K562 (cell line): ENCODE data around the gene DIS3L2. TPM values are rescaled to one million over a fixed set of nuclear protein-coding genes. Genes with fewer than 3 reads are reported as not detected.

Experiments
- ATAC-seq: fragments of 200-7000 bp; cut with Tn5 transposase; 3 replicates; pipeline ENCODE4 v1.9.1; 2020; ENCODE audit warnings: moderate library complexity
- BruUV-seq: library from RNA; stranded (reverse); fragments of 400-500 nt; replicated peaks from 2 replicates; lab custom pipeline; 2021; lab: Mats Ljungman, UMichigan
- CTCF ChIA-PET: fragments of 300-600 bp; formaldehyde crosslinking; extraction: SDS; loops from one replicate; lab custom pipeline; 2021; ENCODE audit warnings: low intra/inter-chr PET ratio; lab: Yijun Ruan, JAX
- POLR2A ChIA-PET: fragments of 300-600, 350-650 bp; sonication (Branson Sonifier 250); formaldehyde crosslinking; extraction: SDS; loops from one replicate; lab custom pipeline; 2021; ENCODE audit warnings: antibody characterized with exemption, inconsistent platforms; lab: Yijun Ruan, JAX
- DNase-seq, 4 experiments: peaks; one replicate each; pipeline versions ENCODE4 v3.0.0 to v3.0.0-alpha.2; 2011 to 2018; ENCODE audit warnings: low spot score in 3 of 4, mixed read lengths in 3 of 4; ENCODE audit errors: extremely low read depth in 1 of 4
- FAIRE-seq: peaks from 2 replicates; lab custom pipeline; 2011; peaks lifted over from hg19 to GRCh38; lab: Jason Lieb, UNC
- H2AFZ ChIP-seq: 2 replicates; pipeline ENCODE4 v1.6.0; 2011; ENCODE audit warnings: low read depth, low read length, control low read depth, inconsistent platforms
- H3K27ac ChIP-seq: fragments of 200-600 bp; 3 replicates; pipeline ENCODE4 v1.8.0; 2011; ENCODE audit warnings: low read depth, mild to moderate bottlenecking, control low read depth, inconsistent platforms, low read length, moderate library complexity, mixed read lengths; ENCODE audit errors: extremely low read depth
- H3K27me3 ChIP-seq, 2 experiments: fragments of 300-600 bp in 1 of 2; 2 replicates in 1 of 2; 3 replicates in 1 of 2; pipeline versions ENCODE4 v1.6.0 to v1.8.0; 2011; ENCODE audit warnings: inconsistent platforms in 2 of 2, low read length in 2 of 2, mild to moderate bottlenecking in 1 of 2, mixed read lengths in 1 of 2, moderate library complexity in 1 of 2; ENCODE audit not compliant: control insufficient read depth in 2 of 2, insufficient read depth in 2 of 2
- H3K36me3 ChIP-seq: fragments of 300-600 bp; 3 replicates; pipeline ENCODE4 v1.8.0; 2011; ENCODE audit warnings: mild to moderate bottlenecking, low read length, inconsistent platforms; ENCODE audit not compliant: control insufficient read depth, insufficient read depth
- H3K4me1 ChIP-seq, 2 experiments: fragments of 200-600 bp in 1 of 2; replicated peaks in 1 of 2; 2 replicates in 1 of 2; 3 replicates in 1 of 2; pipeline versions ENCODE4 v1.5.1 to v1.8.0; 2011; ENCODE audit warnings: inconsistent platforms in 2 of 2, low read length in 2 of 2, mild to moderate bottlenecking in 1 of 2, mixed read lengths in 1 of 2, moderate library complexity in 1 of 2; ENCODE audit not compliant: control insufficient read depth in 2 of 2, insufficient read depth in 2 of 2
- H3K4me2 ChIP-seq: 2 replicates; pipeline ENCODE4 v1.6.1; 2011; ENCODE audit warnings: low read length, control low read depth, inconsistent platforms, mixed read lengths; ENCODE audit not compliant: insufficient read depth
- H3K4me3 ChIP-seq: fragments of 200-600 bp; sonication (generic), shearing (Covaris generic); 2 replicates; pipeline ENCODE4 v1.5.1; 2016; ENCODE audit warnings: control low read depth, inconsistent platforms
- H3K79me2 ChIP-seq: fragments of 200-600 bp; 3 replicates; pipeline ENCODE4 v1.8.0; 2011; ENCODE audit warnings: low read length, inconsistent platforms; ENCODE audit not compliant: control insufficient read depth, insufficient read depth
- H3K9ac ChIP-seq, 2 experiments: 2 replicates each; pipeline versions ENCODE4 v1.6.0 to v1.6.1; 2011; ENCODE audit warnings: low read depth in 2 of 2, low read length in 2 of 2, control low read depth in 1 of 2, inconsistent platforms in 1 of 2, mild to moderate bottlenecking in 1 of 2, mixed read lengths in 1 of 2; ENCODE audit not compliant: insufficient read depth in 1 of 2
- H3K9me1 ChIP-seq: one replicate; pipeline ENCODE4 v1.6.0; 2011; ENCODE audit warnings: inconsistent platforms, mild to moderate bottlenecking, low read length, moderate library complexity; ENCODE audit not compliant: control insufficient read depth, insufficient read depth
- H3K9me3 ChIP-seq: replicated peaks from 2 replicates; pipeline ENCODE4 v1.5.1; 2011; ENCODE audit warnings: low read depth, low read length, inconsistent platforms; ENCODE audit not compliant: control insufficient read depth, insufficient read depth
- H4K20me1 ChIP-seq: replicated peaks from 2 replicates; pipeline ENCODE4 v1.6.1; 2011; ENCODE audit warnings: low read length, inconsistent platforms, mixed read lengths; ENCODE audit not compliant: control insufficient read depth, insufficient read depth
- ELF2 ChIP-seq: fragments of 250-450 bp; sonication (Bioruptor Pico); IDR thresholded peaks from 2 replicates; pipeline ENCODE4 v1.5.0; 2021; ENCODE audit warnings: mild to moderate bottlenecking
- MCM7 ChIP-seq, 2 experiments: fragments of 450-650 bp; IDR thresholded peaks; 2 replicates each; pipeline ENCODE4 v1.6.1; 2016 to 2018
- YBX1 ChIP-seq: fragments of 450-650 bp; IDR thresholded peaks from 2 replicates; pipeline ENCODE4 v1.7.1; 2016; ENCODE audit warnings: mild to moderate bottlenecking
- ZNF609 ChIP-seq: sonication (generic); formaldehyde crosslinking; IDR thresholded peaks from 2 replicates; pipeline ENCODE4 v1.8.1; 2023; ENCODE audit warnings: missing genetic modification reagents, mild to moderate bottlenecking, borderline replicate concordance
- WGBS: fragments of 100-300 bp; shearing (Covaris generic); methylation state at CpG from one replicate; pipeline ENCODE4 v1.1.6; 2016; ENCODE audit warnings: low coverage, mixed read lengths; ENCODE audit not compliant: insufficient coverage; ENCODE audit errors: missing lambda C conversion rate; 5-methylcytosine and 5-hydroxymethylcytosine counted together
- in situ Hi-C: fragments of 300-500 bp; cut with MboI; formaldehyde crosslinking; loops from 4 replicates; pipeline ENCODE4 v1.15.0; 2018; ENCODE audit warnings: inconsistent platforms, mixed read lengths
- intact Hi-C: fragments of 100-400 bp; cut with micrococcal nuclease; formaldehyde crosslinking; loops from 2 replicates; pipeline ENCODE4 v1.14.2; 2022
- polyA plus RNA-seq, 8 experiments: library from polyadenylated mRNA; depleted of rRNA in 4 of 8; stranded (reverse) in 5 of 8; unstranded in 3 of 8; fragments of >200 nt; fragmentation: Nextera tagmentation in 2 of 8; fragmentation: Illumina TruSeq in 1 of 8; extraction: Ambion mirVana in 2 of 8; extraction: Trizol in 1 of 8; gene quantifications; 2 replicates each; pipeline versions ENCODE4 v1.2.1 to v1.2.3, GENCODE V29; 2011 to 2014; ENCODE audit warnings: inconsistent platforms in 1 of 8, missing spikeins in 1 of 8
- total RNA-seq, 7 experiments: library from RNA; depleted of rRNA in 6 of 7; stranded (reverse); fragments of >200 nt in 6 of 7; fragmentation: Illumina TruSeq in 2 of 7; extraction: Trizol in 2 of 7; gene quantifications; 2 replicates each; pipeline versions ENCODE4 v1.2.1 to v1.2.3, GENCODE V29; 2011 to 2021; ENCODE audit warnings: low replicate concordance in 1 of 7
- TF ChIP-seq, protein P1 (sequence below): IDR thresholded peaks from 2 replicates; pipeline ENCODE4 v1.6.1; 2011; ENCODE audit not compliant: insufficient read length; ENCODE audit errors: extremely low read depth

DIS3L2 gene
- total and polyA plus RNA-seq, 9 of the 15 experiments (the other 6 are each of a cell fraction or from before 2014, with no cell fraction given) = 1.5 to 19.2 (median 11.2) TPM

DNA sequence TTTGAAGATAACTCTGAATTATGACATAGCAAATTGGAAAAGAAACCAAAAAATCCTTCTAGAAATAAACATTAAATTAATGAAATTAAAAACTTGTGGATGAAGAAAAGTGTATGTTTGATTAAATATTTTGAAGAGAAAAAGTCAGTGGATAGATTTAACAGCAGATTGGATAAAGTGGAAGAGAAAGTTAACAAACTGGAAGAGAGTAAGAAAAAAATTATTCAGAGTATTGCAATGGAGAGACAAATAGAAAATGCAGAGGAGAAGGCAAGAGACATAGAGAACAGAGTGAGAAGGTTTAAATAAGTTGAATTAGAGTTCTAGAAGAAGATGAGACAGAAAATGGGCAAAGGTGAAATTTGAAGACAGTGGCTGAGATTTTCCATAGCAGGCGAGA is 162.8 kb downstream of the DIS3L2 start (continued):
- no peak for TF ChIP-seq ZNF609 (CRISPR knock-in tag)

GRCh38 chr2:232126301-232127099 is 165.0 kb downstream of the DIS3L2 start:
- H3K27ac ChIP-seq = no peak overlapping the region
- H3K9ac ChIP-seq = no peak overlapping the region
- no peaks in the 10 kb centered on the region for H4K20me1 ChIP-seq
- POLR2A ChIA-PET = interaction anchor here (1.1 kb wide), 1 partner anchor 15 kb away, joined by 3 read pairs; no protein-coding TSS in a partner anchor
- no peak overlapping the region for H3K4me3 ChIP-seq
- BruUV-seq = no TSS peak
- no peaks in the 10 kb centered on the region for H3K4me1 ChIP-seq
- ATAC-seq (no peak), FAIRE-seq (no peak), DNase-seq (no peak)
- in situ Hi-C loops = loop anchor here (10.0 kb wide), 1 partner anchor 788 kb away; no protein-coding TSS in a partner anchor
- intact Hi-C loops = no loop called here
- CTCF ChIA-PET = interaction anchor here (0.8 kb wide), 1 partner anchor 1139 kb away, joined by 3 read pairs; no protein-coding TSS in a partner anchor
- no peaks in the 10 kb centered on the region for H3K9me3 ChIP-seq
- H2AFZ ChIP-seq = no peak overlapping the region
- H3K27me3 ChIP-seq = no peaks in the 10 kb centered on the region
- TF ChIP-seq MCM7 (IDR thresholded peaks at IDR 0.05) = no peak
- TF ChIP-seq, protein P1, sequence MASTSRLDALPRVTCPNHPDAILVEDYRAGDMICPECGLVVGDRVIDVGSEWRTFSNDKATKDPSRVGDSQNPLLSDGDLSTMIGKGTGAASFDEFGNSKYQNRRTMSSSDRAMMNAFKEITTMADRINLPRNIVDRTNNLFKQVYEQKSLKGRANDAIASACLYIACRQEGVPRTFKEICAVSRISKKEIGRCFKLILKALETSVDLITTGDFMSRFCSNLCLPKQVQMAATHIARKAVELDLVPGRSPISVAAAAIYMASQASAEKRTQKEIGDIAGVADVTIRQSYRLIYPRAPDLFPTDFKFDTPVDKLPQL = no peak
- no peak for TF ChIP-seq YBX1
- no peak for TF ChIP-seq ELF2
- no peaks in the 10 kb centered on the region for H3K79me2 ChIP-seq
- H3K9me1 ChIP-seq = no peaks in the 10 kb centered on the region
- H3K4me2 ChIP-seq = no peak overlapping the region
- 70% methylated on average over 5 of the region's 5 CpGs for WGBS
- H3K36me3 ChIP-seq = no peaks in the 10 kb centered on the region
